ENCODE measurements around the gene SPHKAP. TPM values are rescaled to one million over a fixed set of nuclear protein-coding genes. Genes with fewer than 3 reads are reported as not detected.

The SPHKAP gene, protein sequence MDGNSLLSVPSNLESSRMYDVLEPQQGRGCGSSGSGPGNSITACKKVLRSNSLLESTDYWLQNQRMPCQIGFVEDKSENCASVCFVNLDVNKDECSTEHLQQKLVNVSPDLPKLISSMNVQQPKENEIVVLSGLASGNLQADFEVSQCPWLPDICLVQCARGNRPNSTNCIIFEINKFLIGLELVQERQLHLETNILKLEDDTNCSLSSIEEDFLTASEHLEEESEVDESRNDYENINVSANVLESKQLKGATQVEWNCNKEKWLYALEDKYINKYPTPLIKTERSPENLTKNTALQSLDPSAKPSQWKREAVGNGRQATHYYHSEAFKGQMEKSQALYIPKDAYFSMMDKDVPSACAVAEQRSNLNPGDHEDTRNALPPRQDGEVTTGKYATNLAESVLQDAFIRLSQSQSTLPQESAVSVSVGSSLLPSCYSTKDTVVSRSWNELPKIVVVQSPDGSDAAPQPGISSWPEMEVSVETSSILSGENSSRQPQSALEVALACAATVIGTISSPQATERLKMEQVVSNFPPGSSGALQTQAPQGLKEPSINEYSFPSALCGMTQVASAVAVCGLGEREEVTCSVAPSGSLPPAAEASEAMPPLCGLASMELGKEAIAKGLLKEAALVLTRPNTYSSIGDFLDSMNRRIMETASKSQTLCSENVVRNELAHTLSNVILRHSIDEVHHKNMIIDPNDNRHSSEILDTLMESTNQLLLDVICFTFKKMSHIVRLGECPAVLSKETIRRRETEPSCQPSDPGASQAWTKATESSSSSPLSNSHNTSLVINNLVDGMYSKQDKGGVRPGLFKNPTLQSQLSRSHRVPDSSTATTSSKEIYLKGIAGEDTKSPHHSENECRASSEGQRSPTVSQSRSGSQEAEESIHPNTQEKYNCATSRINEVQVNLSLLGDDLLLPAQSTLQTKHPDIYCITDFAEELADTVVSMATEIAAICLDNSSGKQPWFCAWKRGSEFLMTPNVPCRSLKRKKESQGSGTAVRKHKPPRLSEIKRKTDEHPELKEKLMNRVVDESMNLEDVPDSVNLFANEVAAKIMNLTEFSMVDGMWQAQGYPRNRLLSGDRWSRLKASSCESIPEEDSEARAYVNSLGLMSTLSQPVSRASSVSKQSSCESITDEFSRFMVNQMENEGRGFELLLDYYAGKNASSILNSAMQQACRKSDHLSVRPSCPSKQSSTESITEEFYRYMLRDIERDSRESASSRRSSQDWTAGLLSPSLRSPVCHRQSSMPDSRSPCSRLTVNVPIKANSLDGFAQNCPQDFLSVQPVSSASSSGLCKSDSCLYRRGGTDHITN (N-terminal part only)
- 0.13 TPM in 1 of 2 replicates, not detected in the other for total RNA-seq

DNA sequence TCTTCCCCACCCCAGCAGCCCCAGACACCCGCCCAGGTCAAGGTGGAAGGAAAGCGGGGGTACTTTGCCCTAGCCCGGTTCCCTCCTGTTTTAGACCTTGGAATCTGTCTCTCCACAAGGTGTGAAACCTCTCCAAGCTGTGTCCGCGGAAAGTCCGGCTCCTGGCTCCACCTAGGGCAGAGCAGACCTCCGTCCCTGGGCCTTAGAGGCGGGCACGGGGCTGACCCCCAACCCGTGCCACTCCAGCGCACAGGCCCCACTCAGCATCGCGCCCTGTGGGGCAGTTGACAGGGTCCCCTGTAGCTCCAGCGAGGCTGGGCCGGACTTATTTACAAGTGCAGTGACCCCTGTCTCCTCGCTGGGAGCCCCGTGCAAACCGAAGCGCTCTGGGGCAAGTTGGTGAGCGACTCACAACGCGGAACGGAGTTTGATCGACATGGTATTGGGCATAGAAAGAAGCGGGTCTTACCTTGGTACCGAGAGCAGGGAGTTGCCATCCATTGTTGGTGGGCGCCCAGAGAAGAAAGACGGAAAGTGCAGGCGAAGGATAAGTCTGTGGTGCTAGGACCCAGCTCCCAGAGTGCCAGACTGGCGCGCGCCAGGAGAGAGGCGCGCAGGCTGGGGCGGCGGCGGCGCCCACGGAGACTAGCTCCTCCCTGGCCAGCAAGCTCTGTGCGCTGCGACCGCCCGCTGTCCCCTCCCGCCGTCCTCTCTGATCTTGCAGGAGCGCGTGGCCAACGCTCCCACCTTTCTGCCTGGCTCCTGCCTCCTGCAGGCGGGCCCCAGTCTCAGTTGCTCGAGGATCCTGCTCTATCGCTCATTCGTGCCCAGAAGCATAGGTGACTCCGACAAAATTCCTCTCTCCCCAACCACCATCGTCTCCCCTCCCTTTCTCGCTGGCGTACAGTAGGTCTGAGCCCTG lies at the start of gene SPHKAP:
Gene SPHKAP (minus strand): TSS at position 590 of the 922 bp plus-strand sequence. CDS start 89 bp downstream, at position 501.

Measured in smooth muscle cell of the pulmonary artery (primary cell).